GM19193 (cell line): Measurements from ENCODE around the gene IL20RB.

Source experiments
- POLR2A ChIP-seq: IDR thresholded peaks from 4 replicates; pipeline ENCODE4 v1.6.1; 2011; ENCODE audit not compliant: insufficient read depth, insufficient read length; ENCODE audit errors: extremely low read depth

Gene IL20RB

GRCh38 chr3:136992115-136992514 is 34.3 kb downstream of the IL20RB start:
- no peak for TF ChIP-seq POLR2A

GRCh38 chr3:136994772-136995516 is 37.2 kb downstream of the IL20RB start:
- no peak for TF ChIP-seq POLR2A

GRCh38 chr3:136995652-136996051 is 37.9 kb downstream of the IL20RB start:
- no peak for TF ChIP-seq POLR2A

GRCh38 chr3:137000039-137000438 is 42.3 kb downstream of the IL20RB start:
- TF ChIP-seq POLR2A, result no peak

GRCh38 chr3:137008131-137008530 is 50.3 kb downstream of the IL20RB start:
- TF ChIP-seq POLR2A, result no peak

GRCh38 chr3:137008976-137009375 is 51.2 kb downstream of the IL20RB start:
- no peak for TF ChIP-seq POLR2A

- TF ChIP-seq POLR2A, result no peak
These were observed 52.4 kb downstream of the IL20RB start for GRCh38 chr3:137010137-137010536.

GRCh38 chr3:137011153-137011552 is 53.4 kb downstream of the IL20RB start:
- TF ChIP-seq POLR2A, result no peak

GRCh38 chr3:137012097-137012501 is 54.3 kb downstream of the IL20RB start:
- no peak for TF ChIP-seq POLR2A

GRCh38 chr3:137013951-137014688 is 56.3 kb downstream of the IL20RB start:
- no peak for TF ChIP-seq POLR2A

- no peak for TF ChIP-seq POLR2A
These were observed 62.5 kb downstream of the IL20RB start for GRCh38 chr3:137020315-137020714.

GRCh38 chr3:137020888-137021287 is 63.1 kb downstream of the IL20RB start:
- TF ChIP-seq POLR2A, result no peak

GRCh38 chr3:137024348-137024747 is 66.6 kb downstream of the IL20RB start:
- TF ChIP-seq POLR2A, result no peak

GRCh38 chr3:137026701-137027100 is 68.9 kb downstream of the IL20RB start:
- no peak for TF ChIP-seq POLR2A

- no peak for TF ChIP-seq POLR2A
These were observed 74.8 kb downstream of the IL20RB start for GRCh38 chr3:137032465-137033120.

GRCh38 chr3:137035631-137036030 is 77.8 kb downstream of the IL20RB start:
- TF ChIP-seq POLR2A, result no peak
